ENCODE results near the gene TET2.

The TET2 gene

GRCh38 chr4:105236202-105236915, 89.7 kb downstream of the TET2 start:
- H3K4me3 ChIP-seq (replicated peaks in 1 of 2; ENCODE audit: low read depth in 2 of 2, low read length in 2 of 2), result no peak overlapping the region
- no peak for TF ChIP-seq CTCF (IDR thresholded peaks at IDR 0.05; ENCODE audit: low read depth, low read length)
- DNase-seq (ENCODE audit: low read depth in 2 of 2), result no peak

DNA sequence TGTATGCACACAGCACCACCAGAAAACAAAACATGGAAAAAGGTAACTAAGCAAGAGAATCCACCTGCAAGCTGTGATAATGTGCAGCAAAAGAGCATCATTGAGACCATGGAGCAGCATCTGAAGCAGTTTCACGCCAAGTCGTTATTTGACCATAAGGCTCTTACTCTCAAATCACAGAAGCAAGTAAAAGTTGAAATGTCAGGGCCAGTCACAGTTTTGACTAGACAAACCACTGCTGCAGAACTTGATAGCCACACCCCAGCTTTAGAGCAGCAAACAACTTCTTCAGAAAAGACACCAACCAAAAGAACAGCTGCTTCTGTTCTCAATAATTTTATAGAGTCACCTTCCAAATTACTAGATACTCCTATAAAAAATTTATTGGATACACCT, 90.2 kb downstream of the TET2 start:
- DNase-seq (ENCODE audit: low read depth in 2 of 2), result no peak
- no peak for TF ChIP-seq CTCF (IDR thresholded peaks at IDR 0.05; ENCODE audit: low read depth, low read length)
- H3K4me3 ChIP-seq (replicated peaks in 1 of 2; ENCODE audit: low read depth in 2 of 2, low read length in 2 of 2), result no peak overlapping the region

- DNase-seq (ENCODE audit: low read depth in 2 of 2), result no peak
- TF ChIP-seq CTCF (IDR thresholded peaks at IDR 0.05; ENCODE audit: low read depth, low read length), result no peak
Measured at GRCh38 chr4:105240037-105240436, 93.4 kb downstream of the TET2 start.

GRCh38 chr4:105241451-105241850, 94.8 kb downstream of the TET2 start:
- TF ChIP-seq CTCF (IDR thresholded peaks at IDR 0.05; ENCODE audit: low read depth, low read length), result no peak
- DNase-seq (ENCODE audit: low read depth in 2 of 2), result no peak
- H3K4me3 ChIP-seq (replicated peaks in 1 of 2; ENCODE audit: low read depth in 2 of 2, low read length in 2 of 2), result no peak overlapping the region

More at GRCh38 chr4:105240037-105240436, 93.4 kb downstream of the TET2 start:
- H3K4me3 ChIP-seq (replicated peaks in 1 of 2; ENCODE audit: low read depth in 2 of 2, low read length in 2 of 2), result no peak overlapping the region

DNA sequence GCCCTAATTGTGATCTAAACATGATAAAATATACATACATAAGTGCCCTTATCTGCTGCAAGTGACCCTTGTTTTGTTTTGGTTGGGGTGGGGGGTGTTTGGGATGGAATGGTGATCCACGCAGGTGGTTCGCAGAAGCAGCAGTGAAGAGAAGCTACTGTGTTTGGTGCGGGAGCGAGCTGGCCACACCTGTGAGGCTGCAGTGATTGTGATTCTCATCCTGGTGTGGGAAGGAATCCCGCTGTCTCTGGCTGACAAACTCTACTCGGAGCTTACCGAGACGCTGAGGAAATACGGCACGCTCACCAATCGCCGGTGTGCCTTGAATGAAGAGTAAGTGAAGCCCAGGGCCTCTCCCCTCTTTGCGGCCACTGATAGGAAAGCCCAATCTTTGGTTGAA, 96.8 kb downstream of the TET2 start:
- no peak for DNase-seq (ENCODE audit: low read depth in 2 of 2)
- no peak for TF ChIP-seq CTCF (IDR thresholded peaks at IDR 0.05; ENCODE audit: low read depth, low read length)
- no peak overlapping the region for H3K4me3 ChIP-seq (replicated peaks in 1 of 2; ENCODE audit: low read depth in 2 of 2, low read length in 2 of 2)

- peak; percentile 82 to 86 for DNase-seq (ENCODE audit: low read depth in 2 of 2)
- TF ChIP-seq CTCF (IDR thresholded peaks at IDR 0.05; ENCODE audit: low read depth, low read length), result no peak
Measured at GRCh38 chr4:105246712-105247111, 100.0 kb downstream of the TET2 start.

GRCh38 chr4:105248613-105249012, 101.9 kb downstream of the TET2 start:
- no peak for DNase-seq (ENCODE audit: low read depth in 2 of 2)
- H3K4me3 ChIP-seq (replicated peaks in 1 of 2; ENCODE audit: low read depth in 2 of 2, low read length in 2 of 2), result no peak overlapping the region
- no peak for TF ChIP-seq CTCF (IDR thresholded peaks at IDR 0.05; ENCODE audit: low read depth, low read length)

More at GRCh38 chr4:105246712-105247111, 100.0 kb downstream of the TET2 start:
- no peak overlapping the region for H3K4me3 ChIP-seq (replicated peaks in 1 of 2; ENCODE audit: low read depth in 2 of 2, low read length in 2 of 2)

Measured in cardiac fibroblast (primary cell).